Activated CD8-positive, alpha-beta T cell treated with anti-CD3 and anti-CD28 coated beads for 36 hours (primary cell): ENCODE results near the gene NPIPB6. TPM values are rescaled to one million over a fixed set of nuclear protein-coding genes. Genes with fewer than 3 reads are reported as not detected.

Source experiments
- ATAC-seq: fragments of 200-7000 bp; cut with Tn5 transposase; one replicate; pipeline ENCODE4 v1.10.0; 2021; ENCODE audit warnings: mild to moderate bottlenecking, moderate library complexity
- CTCF ChIA-PET: fragments of 350-600 bp; sonication (Branson Sonifier 250); formaldehyde crosslinking; loops from one replicate; lab custom pipeline; 2021; ENCODE audit warnings: antibody characterized with exemption; lab: Charles Lee
- POLR2A ChIA-PET: fragments of 350-600 bp; sonication (Branson Sonifier 250); formaldehyde crosslinking; loops from one replicate; lab custom pipeline; 2021; ENCODE audit warnings: antibody characterized with exemption; lab: Charles Lee
- DNase-seq: peaks from one replicate; pipeline ENCODE4 v3.0.0-alpha.2; 2020
- H3K27ac Mint-ChIP-seq: one replicate; pipeline ENCODE4 v1.8.0; 2021; ENCODE audit warnings: mild to moderate bottlenecking, mixed read lengths
- H3K27me3 Mint-ChIP-seq: one replicate; pipeline ENCODE4 v1.8.0; 2021; ENCODE audit warnings: mixed read lengths
- H3K36me3 Mint-ChIP-seq: one replicate; pipeline ENCODE4 v1.8.0; 2021; ENCODE audit warnings: low read depth, mixed read lengths
- H3K4me1 Mint-ChIP-seq: one replicate; pipeline ENCODE4 v1.8.0; 2021; ENCODE audit warnings: low read depth, mixed read lengths
- H3K4me3 Mint-ChIP-seq: one replicate; pipeline ENCODE4 v1.8.0; 2021; ENCODE audit warnings: mild to moderate bottlenecking, moderate library complexity, mixed read lengths
- H3K9me3 Mint-ChIP-seq: one replicate; pipeline ENCODE4 v1.8.0; 2021; ENCODE audit warnings: mixed read lengths
- CTCF ChIP-seq: fragments of 200-600 bp; IDR thresholded peaks from one replicate; pipeline ENCODE4 v1.8.0; 2022; ENCODE audit warnings: antibody characterized with exemption, mild to moderate bottlenecking
- intact Hi-C: fragments of 100-400 bp; cut with micrococcal nuclease; formaldehyde crosslinking; loops from one replicate; pipeline ENCODE4 v1.10.0; 2022
- total RNA-seq, 2 experiments: library from RNA; stranded (reverse); gene quantifications; one replicate each; pipeline ENCODE4 v1.2.3, GENCODE V29; 2021

Gene NPIPB6
- total RNA-seq, 2 experiments from 2014 or later = 0.52 TPM; not detected in 1

- Mint-ChIP-seq H3K9me3 (no peaks in the 10 kb centered on the region), H3K4me1 (peaks cover 73% of the 10 kb centered on the region), H3K4me3 (no peak overlapping the region), H3K27me3 (no peaks in the 10 kb centered on the region), H3K27ac (no peak overlapping the region), H3K36me3 (peaks cover 24% of the 10 kb centered on the region)
- DNase-seq (no peak), ATAC-seq (no peak)
- POLR2A ChIA-PET = interaction anchor here (1.4 to 2.8 kb wide), 3 partner anchors 12 to 21 kb away, joined by 3 to 30 read pairs (median 4); no protein-coding TSS in a partner anchor
- CTCF ChIA-PET = interaction anchor here (0.9 to 4.9 kb wide), 7 partner anchors 10 to 28 kb away, joined by 3 to 29 read pairs (median 5); no protein-coding TSS in a partner anchor
- TF ChIP-seq CTCF = no peak
- intact Hi-C loops = no loop called here
These were observed 64.8 kb downstream of the NPIPB6 start for GRCh38 chr16:28298511-28298878.

- peak; percentile 34 for DNase-seq
- Mint-ChIP-seq H3K4me1 (peaks cover 70% of the 10 kb centered on the region), H3K4me3 (peak overlapping the region; percentile 42), H3K27me3 (no peaks in the 10 kb centered on the region), H3K27ac (peak overlapping the region; percentile 77), H3K36me3 (peaks cover 24% of the 10 kb centered on the region), H3K9me3 (no peaks in the 10 kb centered on the region)
- intact Hi-C loops = no loop called here
- ChIA-PET CTCF (interaction anchor here (0.9 to 4.9 kb wide), 5 partner anchors 10 to 20 kb away, joined by 3 to 29 read pairs (median 4); no protein-coding TSS in a partner anchor), POLR2A (interaction anchor here (0.9 to 1.4 kb wide), 4 partner anchors 9 to 20 kb away, joined by 3 read pairs; no protein-coding TSS in a partner anchor)
- ATAC-seq = peak; percentile 25
- no peak for TF ChIP-seq CTCF
These were observed 65.4 kb downstream of the NPIPB6 start for GRCh38 chr16:28297784-28298510.

- Mint-ChIP-seq H3K9me3 (no peaks in the 10 kb centered on the region), H3K36me3 (peaks cover 24% of the 10 kb centered on the region), H3K4me3 (peak overlapping the region; percentile 42), H3K27me3 (no peaks in the 10 kb centered on the region), H3K27ac (peak overlapping the region; percentile 77), H3K4me1 (peaks cover 64% of the 10 kb centered on the region)
- no peak for DNase-seq
- intact Hi-C loops = no loop called here
- no peak for TF ChIP-seq CTCF
- CTCF ChIA-PET = interaction anchor here (1.2 to 4.9 kb wide), 3 partner anchors 12 to 20 kb away, joined by 3 to 29 read pairs (median 7); no protein-coding TSS in a partner anchor
- ATAC-seq = no peak
- POLR2A ChIA-PET = interaction anchor here (0.8 to 1.4 kb wide), 5 partner anchors 9 to 20 kb away, joined by 3 to 4 read pairs (median 3); no protein-coding TSS in a partner anchor
These were observed 66.0 kb downstream of the NPIPB6 start for GRCh38 chr16:28297308-28297707.

GRCh38 chr16:28295276-28295675 lies 68.0 kb downstream of the NPIPB6 start:
- H3K36me3 Mint-ChIP-seq = peaks cover 24% of the 10 kb centered on the region
- CTCF ChIA-PET = interaction anchor here (1.0 to 1.9 kb wide), 6 partner anchors 11 to 82 kb away, joined by 3 to 6 read pairs (median 3); no protein-coding TSS in a partner anchor
- no peak for TF ChIP-seq CTCF
- H3K27me3 Mint-ChIP-seq = no peaks in the 10 kb centered on the region
- peak overlapping the region; percentile 87 for H3K4me3 Mint-ChIP-seq
- POLR2A ChIA-PET = interaction anchor here (0.6 to 0.9 kb wide), 3 partner anchors 14 to 17 kb away, joined by 3 to 4 read pairs (median 3); no protein-coding TSS in a partner anchor
- DNase-seq (peak; percentile 19), ATAC-seq (no peak)
- H3K27ac Mint-ChIP-seq = peak overlapping the region; percentile 55
- peaks cover 65% of the 10 kb centered on the region for H3K4me1 Mint-ChIP-seq
- intact Hi-C loops = no loop called here
- no peaks in the 10 kb centered on the region for H3K9me3 Mint-ChIP-seq
